Activated T-cell treated with anti-CD3 and anti-CD28 coated beads for 4 hours (primary cell): ENCODE measurements around the gene HUS1.
"Not testable (repeated sequence)": the region's sequence is repeated elsewhere in the genome, so short reads cannot be mapped to it uniquely, and the experiment has no call there.

Source experiments
- DNase-seq: peaks from one replicate; pipeline ENCODE4 v3.0.0-alpha.2; 2020

HUS1 gene

GRCh38 chr7:47943676-47944474 lies 35.5 kb downstream of the HUS1 start:
- DNase-seq: no peak

GRCh38 chr7:47942651-47943050 lies 36.8 kb downstream of the HUS1 start:
- not testable (repeated sequence) for DNase-seq

- DNase-seq: no peak
Measured at GRCh38 chr7:47942132-47942531, 37.3 kb downstream of the HUS1 start.

GRCh38 chr7:47941136-47941844 lies 38.1 kb downstream of the HUS1 start:
- DNase-seq: no peak

GRCh38 chr7:47940088-47941013 lies 39.1 kb downstream of the HUS1 start:
- no peak for DNase-seq

- DNase-seq: no peak
Measured at GRCh38 chr7:47939425-47940036, 39.9 kb downstream of the HUS1 start.

GRCh38 chr7:47938574-47939165 lies 40.7 kb downstream of the HUS1 start:
- DNase-seq: no peak

GRCh38 chr7:47937711-47938573 lies 41.5 kb downstream of the HUS1 start:
- no peak for DNase-seq

GRCh38 chr7:47937065-47937687 lies 42.2 kb downstream of the HUS1 start:
- DNase-seq: no peak

GRCh38 chr7:47936323-47936722 lies 43.1 kb downstream of the HUS1 start:
- DNase-seq: no peak

- no peak for DNase-seq
Measured at GRCh38 chr7:47935336-47935735, 44.1 kb downstream of the HUS1 start.

- DNase-seq: no peak
Measured at GRCh38 chr7:47934831-47935230, 44.6 kb downstream of the HUS1 start.

GRCh38 chr7:47933215-47933614 lies 46.2 kb downstream of the HUS1 start:
- DNase-seq: no peak

- DNase-seq: no peak
Measured at GRCh38 chr7:47932466-47933037, 46.9 kb downstream of the HUS1 start.

- DNase-seq: no peak
Measured at GRCh38 chr7:47932016-47932415, 47.4 kb downstream of the HUS1 start.

- no peak for DNase-seq
Measured at GRCh38 chr7:47931005-47932004, 48.1 kb downstream of the HUS1 start.

- DNase-seq: no peak
Measured at GRCh38 chr7:47924266-47924665, 55.1 kb downstream of the HUS1 start.

GRCh38 chr7:47923081-47923875 lies 56.1 kb downstream of the HUS1 start:
- DNase-seq: not testable (repeated sequence)
